ENCODE measurements around the gene SOWAHA.
"Not testable (repeated sequence)": the region's sequence is repeated elsewhere in the genome, so short reads cannot be mapped to it uniquely, and the experiment has no call there.

Gene SOWAHA

GRCh38 chr5:132854992-132855391 lies 41.9 kb downstream of the SOWAHA start:
- not testable (repeated sequence) for DNase-seq (ENCODE audit: low read depth)

GRCh38 chr5:132856011-132856410 lies 42.9 kb downstream of the SOWAHA start:
- DNase-seq (ENCODE audit: low read depth) = no peak

GRCh38 chr5:132859889-132860437 lies 46.9 kb downstream of the SOWAHA start:
- DNase-seq (ENCODE audit: low read depth) = no peak

GRCh38 chr5:132860742-132861141 lies 47.6 kb downstream of the SOWAHA start:
- no peak for DNase-seq (ENCODE audit: low read depth)

GRCh38 chr5:132865668-132866341 lies 52.7 kb downstream of the SOWAHA start:
- DNase-seq (ENCODE audit: low read depth) = no peak

Data from stimulated activated CD4-positive, alpha-beta T cell treated with anti-CD3 and anti-CD28 coated beads, Interleukin-2, amount 100 ng/mL, for 4 hours (primary cell).